Liver (tissue), 9 donors: ENCODE measurements around the gene UBA3. TPM values are rescaled to one million over a fixed set of nuclear protein-coding genes. Genes with fewer than 3 reads are reported as not detected.

ENCODE experiments used
- DNase-seq: peaks from one replicate; pipeline ENCODE4 v3.0.0-alpha.2; 2017; ENCODE audit warnings: low spot score
- H3K27ac ChIP-seq, 2 donors: one replicate each; pipeline ENCODE4 v1.7.0; 2013; ENCODE audit warnings: inconsistent platforms in 2 of 2, low read length in 2 of 2, control low read depth in 1 of 2, low read depth in 1 of 2, mild to moderate bottlenecking in 1 of 2
- H3K27me3 ChIP-seq, 4 donors: one replicate each; pipeline versions ENCODE4 v1.6.1 to v1.7.0; 2013; ENCODE audit warnings: low read length in 3 of 4, inconsistent platforms in 1 of 4, mild to moderate bottlenecking in 1 of 4, moderate library complexity in 1 of 4; ENCODE audit not compliant: control insufficient read depth in 4 of 4, insufficient read depth in 4 of 4
- H3K36me3 ChIP-seq, 4 donors: one replicate each; pipeline versions ENCODE4 v1.6.1 to v1.7.0; 2013; ENCODE audit warnings: low read length in 3 of 4, mild to moderate bottlenecking in 3 of 4, low read depth in 1 of 4, moderate library complexity in 1 of 4; ENCODE audit not compliant: control insufficient read depth in 4 of 4, insufficient read depth in 3 of 4
- H3K4me1 ChIP-seq, 4 donors: one replicate each; pipeline versions ENCODE4 v1.6.1 to v1.7.0; 2013; ENCODE audit warnings: low read length in 3 of 4, mild to moderate bottlenecking in 3 of 4, moderate library complexity in 1 of 4; ENCODE audit not compliant: control insufficient read depth in 4 of 4, insufficient read depth in 4 of 4
- H3K4me3 ChIP-seq, 3 donors: one replicate each; pipeline versions ENCODE4 v1.6.1 to v1.7.0; 2013; ENCODE audit warnings: low read length in 3 of 3, control low read depth in 1 of 3, low read depth in 1 of 3, mild to moderate bottlenecking in 1 of 3
- H3K9ac ChIP-seq, 2 donors: one replicate each; pipeline ENCODE4 v1.7.0; 2013; ENCODE audit warnings: low read length in 2 of 2, mild to moderate bottlenecking in 2 of 2, moderate library complexity in 2 of 2, control low read depth in 1 of 2, low read depth in 1 of 2
- H3K9me3 ChIP-seq, 4 donors: one replicate each; pipeline versions ENCODE4 v1.6.1 to v1.7.0; 2013; ENCODE audit warnings: low read length in 3 of 4; ENCODE audit not compliant: control insufficient read depth in 4 of 4
- FOXA2 ChIP-seq: IDR thresholded peaks from 2 replicates; pipeline ENCODE4 v1.6.1; 2016; ENCODE audit warnings: antibody characterized with exemption
- GABPA ChIP-seq, 2 donors: IDR thresholded peaks in 1 of 2; conservative IDR thresholded peaks in 1 of 2; 2 replicates each; pipeline ENCODE4 v1.6.1; 2016; ENCODE audit warnings: antibody characterized with exemption in 2 of 2, mild to moderate bottlenecking in 1 of 2, moderate library complexity in 1 of 2
- HNF4A ChIP-seq, 2 donors: conservative IDR thresholded peaks; 2 replicates each; pipeline ENCODE4 v1.6.1; 2016; ENCODE audit warnings: antibody characterized with exemption in 2 of 2, mild to moderate bottlenecking in 2 of 2
- JUND ChIP-seq, 2 donors: IDR thresholded peaks; 2 replicates each; pipeline ENCODE4 v1.6.1; 2016; ENCODE audit warnings: antibody characterized with exemption in 2 of 2
- NR2F2 ChIP-seq: IDR thresholded peaks from 2 replicates; pipeline ENCODE4 v1.6.1; 2016; ENCODE audit warnings: antibody characterized with exemption
- REST ChIP-seq: IDR thresholded peaks from 2 replicates; pipeline ENCODE4 v1.6.1; 2016; ENCODE audit warnings: antibody characterized with exemption, mild to moderate bottlenecking
- SP1 ChIP-seq: IDR thresholded peaks from 2 replicates; pipeline ENCODE4 v1.6.1; 2018; ENCODE audit warnings: antibody characterized with exemption, mild to moderate bottlenecking
- YY1 ChIP-seq: IDR thresholded peaks from 2 replicates; pipeline ENCODE4 v1.6.1; 2016; ENCODE audit warnings: antibody characterized with exemption, mild to moderate bottlenecking
- WGBS: extraction: QIAGEN DNeasy Blood & Tissue Kit; methylation state at CpG from one replicate; pipeline ENCODE4 v1.1.7; 2013; 5-methylcytosine and 5-hydroxymethylcytosine counted together
- polyA plus RNA-seq, 2 donors: library from polyadenylated mRNA; stranded (reverse) in 1 of 2; unstranded in 1 of 2; fragments of 200-250 nt in 1 of 2; fragments of >200 nt in 1 of 2; fragmentation: Nextera tagmentation in 1 of 2; extraction: Ambion mirVana in 1 of 2; gene quantifications; one replicate each; pipeline versions ENCODE4 v1.2.1 to v1.2.3, GENCODE V29; 2013 to 2015
- total RNA-seq, 2 donors: library from RNA; depleted of rRNA; stranded (reverse); fragments of >200 nt; gene quantifications; one replicate each; pipeline ENCODE4 v1.2.3, GENCODE V29; 2014
- donor health status: healthy.
- donor health status: healthy.
- donor health status: healthy.
- donor health status: healthy.
- donor health status: healthy.

The UBA3 gene
- total and polyA plus RNA-seq, 4 donors, result 13.1 to 34.4 (median 26.4) TPM

GRCh38 chr3:69085833-69086722 is 5.9 kb upstream of the UBA3 start:
- TF ChIP-seq REST, result no peak
- peak; percentile 9 for TF ChIP-seq SP1
- TF ChIP-seq HNF4A (conservative IDR thresholded peaks at IDR 0.05), result peak in 1 of 2 donors; percentile 9
- Histone ChIP-seq H3K27ac (peak overlapping the region; percentile 85 to 94), H3K4me3 (peak overlapping the region; percentile 73 to 97 (median 83)), H3K36me3 (no peaks in the 10 kb centered on the region), H3K9ac (peak overlapping the region; percentile 43 to 91), H3K27me3 (no peaks in the 10 kb centered on the region), H3K4me1 (peaks cover 7 to 22% (median 15%) of the 10 kb centered on the region in 4 donors), H3K9me3 (no peaks in the 10 kb centered on the region)
- WGBS, result 16% methylated on average over 8 of the region's 8 CpGs
- peak; percentile 77 for DNase-seq

- H3K4me3 ChIP-seq, result peak overlapping the region; percentile 83 to 98 (median 97)
- WGBS, result under 1% methylated on average over 26 of the region's 26 CpGs
- H3K4me1 ChIP-seq, result peaks cover 8 to 23% (median 17%) of the 10 kb centered on the region in 4 donors
- TF ChIP-seq YY1 (peak; percentile 76), NR2F2 (no peak), JUND (IDR thresholded peaks at IDR 0.05) (no peak), GABPA (IDR thresholded peaks at IDR 0.05 in 1 of 2, conservative IDR thresholded peaks at IDR 0.05 in 1 of 2) (no peak), REST (no peak), FOXA2 (no peak)
- H3K9ac ChIP-seq, result peak overlapping the region; percentile 43 to 91
- H3K36me3 ChIP-seq, result no peaks in the 10 kb centered on the region
- DNase-seq, result peak; percentile 58
- peak overlapping the region; percentile 85 to 94 for H3K27ac ChIP-seq
- H3K9me3 ChIP-seq, result no peaks in the 10 kb centered on the region
- H3K27me3 ChIP-seq, result no peaks in the 10 kb centered on the region
These were observed 5.1 kb upstream of the UBA3 start for GRCh38 chr3:69085168-69085832.
